Medulla oblongata (tissue), 1 donor: ENCODE measurements around the gene SMPD3.
A peak's percentile ranks its signal among the peaks of the same experiment; 100 is the strongest.

Experiments
- DNase-seq: peaks from one replicate; pipeline ENCODE4 v3.0.0-alpha.2; 2015; ENCODE audit errors: extremely low spot score

Gene SMPD3

DNA sequence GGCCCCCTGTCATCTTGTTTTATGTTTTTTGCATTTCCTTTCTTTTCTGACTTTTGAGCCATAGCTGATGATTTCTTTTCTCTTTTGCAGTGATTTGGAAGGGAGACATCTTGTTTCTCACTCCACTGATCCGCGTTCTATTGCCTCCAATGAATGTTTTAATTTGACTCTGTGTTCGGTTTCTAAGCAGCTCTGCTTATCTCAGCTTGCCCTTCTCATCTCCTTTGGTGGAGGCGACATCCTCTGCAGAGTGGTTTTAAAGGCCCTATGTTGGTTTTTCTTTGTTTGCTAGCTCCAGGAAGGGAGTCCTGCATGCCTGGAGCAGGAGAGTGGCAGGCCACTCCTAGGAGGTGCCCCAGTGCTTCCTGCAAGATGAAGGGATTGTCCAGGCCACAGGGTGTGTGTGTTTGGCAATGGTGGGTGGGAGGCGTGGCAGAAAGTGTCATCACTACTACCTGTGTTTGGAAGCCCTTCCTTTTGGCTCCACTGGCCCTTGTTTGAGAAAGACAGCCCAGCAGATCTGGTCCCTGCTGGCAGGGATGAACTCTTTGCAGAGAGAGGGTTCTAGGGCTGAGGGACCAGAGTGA, 13.6 kb downstream of the SMPD3 start:
- no peak for DNase-seq

- DNase-seq, result no peak
Measured at GRCh38 chr16:68433316-68433715, 15.0 kb downstream of the SMPD3 start.

DNA sequence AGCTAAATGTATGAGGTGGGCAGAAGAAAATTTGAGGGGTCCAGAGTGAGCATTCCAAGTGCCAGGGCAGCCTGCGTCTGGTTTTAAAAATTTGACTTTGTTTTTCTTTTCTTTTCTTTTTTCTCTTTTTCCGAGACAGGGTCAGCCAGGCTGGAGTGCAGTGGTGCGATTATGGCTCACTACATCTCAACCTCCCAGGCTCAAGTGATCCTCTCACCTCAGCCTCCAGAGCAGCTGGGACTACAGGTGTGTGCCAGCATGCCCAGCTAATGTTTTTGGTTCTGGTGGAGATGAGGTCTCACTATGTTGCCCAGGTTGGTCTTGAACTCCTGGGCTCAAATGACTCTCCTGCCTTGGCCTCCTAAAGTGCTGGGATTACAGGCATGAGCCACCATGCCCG, 15.6 kb downstream of the SMPD3 start:
- no peak for DNase-seq

GRCh38 chr16:68429076-68429854, 19.0 kb downstream of the SMPD3 start:
- peak; percentile 7 for DNase-seq

- no peak for DNase-seq
Measured at GRCh38 chr16:68427649-68428303, 20.5 kb downstream of the SMPD3 start.

- no peak for DNase-seq
Measured at GRCh38 chr16:68426347-68426652, 22.0 kb downstream of the SMPD3 start.

- DNase-seq, result no peak
Measured at GRCh38 chr16:68425498-68426346, 22.6 kb downstream of the SMPD3 start.

GRCh38 chr16:68423771-68424170, 24.5 kb downstream of the SMPD3 start:
- no peak for DNase-seq

- no peak for DNase-seq
Measured at GRCh38 chr16:68422396-68422960, 25.8 kb downstream of the SMPD3 start.

DNA sequence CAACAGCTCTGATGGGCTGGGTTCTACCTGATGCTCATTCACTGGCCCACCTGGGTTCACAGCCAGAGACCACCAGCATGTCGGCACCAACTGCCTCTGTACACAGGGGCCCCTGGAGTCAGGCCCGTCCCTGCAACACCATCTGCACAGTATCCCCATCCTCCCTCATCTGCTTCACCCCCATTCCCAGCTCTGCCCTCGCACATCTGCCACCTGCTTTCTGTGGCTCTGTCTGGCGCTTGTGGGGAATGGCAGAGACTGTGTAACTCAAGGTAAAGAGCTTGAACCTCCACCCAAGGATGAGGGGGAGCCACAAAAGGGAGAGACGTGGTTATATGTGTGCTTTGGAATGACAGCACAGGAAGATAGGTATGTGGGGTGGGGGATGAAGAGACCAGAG, 27.2 kb downstream of the SMPD3 start:
- no peak for DNase-seq

- no peak for DNase-seq
Measured at GRCh38 chr16:68420366-68420942, 27.9 kb downstream of the SMPD3 start.

- no peak for DNase-seq
Measured at GRCh38 chr16:68417711-68418301, 30.5 kb downstream of the SMPD3 start.

- no peak for DNase-seq
Measured at GRCh38 chr16:68416057-68417046, 32.0 kb downstream of the SMPD3 start.

GRCh38 chr16:68414581-68414980, 33.7 kb downstream of the SMPD3 start:
- DNase-seq, result no peak

GRCh38 chr16:68412061-68412460, 36.2 kb downstream of the SMPD3 start:
- DNase-seq, result no peak

GRCh38 chr16:68411086-68411485, 37.2 kb downstream of the SMPD3 start:
- no peak for DNase-seq

- DNase-seq, result no peak
Measured at GRCh38 chr16:68408967-68409366, 39.3 kb downstream of the SMPD3 start.

- no peak for DNase-seq
Measured at GRCh38 chr16:68408428-68408827, 39.9 kb downstream of the SMPD3 start.

- peak; percentile 5 for DNase-seq
Measured at GRCh38 chr16:68406458-68407152, 41.7 kb downstream of the SMPD3 start.
